Middle frontal gyrus (tissue), 1 donor: ENCODE data around the gene SELENON.

ENCODE experiments used
- DNase-seq: peaks from one replicate; pipeline ENCODE4 v3.0.0-alpha.2; 2015; ENCODE audit warnings: low spot score; ENCODE audit errors: extremely low spot score

Gene SELENON

DNA sequence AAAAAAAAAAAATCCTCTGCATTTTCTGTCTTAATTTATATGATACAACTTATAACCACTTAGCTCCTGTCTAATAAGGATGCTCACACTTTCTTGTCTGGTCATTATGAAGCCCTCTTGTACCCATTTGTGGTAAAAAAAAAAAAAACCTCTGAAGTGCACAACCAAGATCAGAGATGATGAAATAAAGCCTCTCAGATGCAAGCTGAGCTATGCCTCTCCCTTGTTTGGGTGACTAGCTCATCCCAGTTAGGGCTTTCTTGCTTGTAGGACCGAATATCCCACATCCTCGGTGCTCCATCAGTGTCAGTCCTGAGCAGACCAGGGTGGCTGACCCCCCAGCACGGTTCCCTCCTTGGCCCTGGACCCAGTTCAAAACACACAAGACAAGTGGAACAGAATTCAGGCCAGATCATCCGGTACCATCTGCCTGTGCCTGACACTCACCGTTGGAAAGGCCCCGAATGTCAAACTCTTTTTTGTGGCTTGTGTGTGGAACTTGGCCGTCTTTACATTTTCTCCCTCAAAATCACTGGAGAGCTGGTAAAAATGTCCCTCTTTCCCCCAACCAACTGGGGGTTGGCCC is 6.3 kb upstream of the SELENON start:
- no peak for DNase-seq

DNA sequence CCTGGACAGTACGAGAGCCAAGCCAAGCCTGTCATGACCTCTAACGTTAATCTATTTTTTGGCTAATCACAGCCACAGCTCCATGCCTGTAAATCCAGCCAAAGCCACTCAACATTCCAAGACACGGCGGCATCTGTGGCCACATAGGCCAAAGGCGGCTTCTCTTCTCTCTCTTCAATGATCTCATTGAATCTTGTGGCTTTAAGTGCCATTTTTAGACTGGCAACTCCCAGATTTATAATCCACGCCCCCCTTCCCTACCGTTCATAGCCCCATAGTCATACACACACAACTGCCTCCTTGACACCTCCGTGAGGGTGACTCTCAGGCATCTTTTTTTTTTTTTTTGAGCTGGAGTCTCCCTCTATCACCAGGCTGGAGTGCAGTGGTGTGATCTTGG is 5.7 kb upstream of the SELENON start:
- DNase-seq, result no peak

DNA sequence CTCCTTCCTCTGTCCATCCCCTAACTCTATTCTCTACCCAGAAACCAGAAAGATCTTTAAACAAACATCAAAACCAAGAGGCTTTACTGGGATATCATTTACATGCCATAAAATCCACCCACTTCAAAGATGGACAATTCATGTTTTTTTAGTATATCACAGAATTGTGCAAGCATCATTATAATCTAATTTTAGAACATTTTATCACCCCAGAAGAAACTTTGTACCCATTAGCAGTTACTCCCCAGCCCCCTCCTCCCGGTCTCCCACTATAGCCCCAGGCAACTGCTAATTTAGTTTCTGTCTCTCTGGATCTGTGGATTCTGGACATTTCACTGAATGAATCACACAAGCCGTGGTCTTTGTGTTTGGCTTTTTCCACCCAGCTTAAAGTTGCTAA is 4.8 kb upstream of the SELENON start:
- no peak for DNase-seq

DNA sequence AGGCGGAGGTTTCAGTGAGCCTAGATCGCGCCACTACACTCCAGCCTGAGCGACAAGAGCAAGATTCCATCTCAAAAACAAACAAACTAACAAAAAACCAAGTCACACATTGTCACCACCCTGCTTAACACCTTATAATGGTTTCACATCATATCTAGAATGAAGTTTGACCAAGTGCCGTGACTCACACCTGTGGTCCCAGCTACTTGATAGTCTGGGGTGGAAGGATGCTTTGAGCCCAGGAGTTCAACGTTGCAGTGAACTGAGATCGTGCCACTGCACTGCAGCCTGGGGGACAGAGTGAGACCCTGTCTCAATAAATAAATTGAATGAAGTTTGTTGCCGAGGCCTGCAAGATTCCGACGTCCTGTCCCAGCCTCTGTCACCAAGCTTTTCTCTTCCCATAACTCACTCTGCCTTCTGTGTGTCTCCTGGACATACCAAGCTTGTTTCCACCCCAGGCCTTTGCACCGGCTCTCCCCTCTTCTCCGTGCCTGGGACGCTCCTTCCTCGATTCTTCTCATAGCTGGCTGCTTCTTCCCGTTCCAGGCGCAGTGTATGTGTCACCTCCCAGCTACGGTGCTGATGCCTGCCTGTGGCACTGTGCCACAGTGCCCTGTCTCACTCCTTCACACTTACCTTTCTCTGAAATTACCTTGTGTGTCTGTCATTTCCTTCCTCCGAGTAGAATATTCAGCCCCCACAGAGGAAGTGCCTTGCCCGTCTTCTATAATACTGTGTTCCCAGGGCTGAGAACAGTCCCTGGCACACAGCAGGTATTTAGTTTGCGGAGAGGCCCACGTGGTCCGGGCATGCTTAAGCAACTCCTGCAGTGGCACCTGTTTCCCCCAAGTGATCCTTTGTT is 3.8 kb upstream of the SELENON start:
- no peak for DNase-seq

DNA sequence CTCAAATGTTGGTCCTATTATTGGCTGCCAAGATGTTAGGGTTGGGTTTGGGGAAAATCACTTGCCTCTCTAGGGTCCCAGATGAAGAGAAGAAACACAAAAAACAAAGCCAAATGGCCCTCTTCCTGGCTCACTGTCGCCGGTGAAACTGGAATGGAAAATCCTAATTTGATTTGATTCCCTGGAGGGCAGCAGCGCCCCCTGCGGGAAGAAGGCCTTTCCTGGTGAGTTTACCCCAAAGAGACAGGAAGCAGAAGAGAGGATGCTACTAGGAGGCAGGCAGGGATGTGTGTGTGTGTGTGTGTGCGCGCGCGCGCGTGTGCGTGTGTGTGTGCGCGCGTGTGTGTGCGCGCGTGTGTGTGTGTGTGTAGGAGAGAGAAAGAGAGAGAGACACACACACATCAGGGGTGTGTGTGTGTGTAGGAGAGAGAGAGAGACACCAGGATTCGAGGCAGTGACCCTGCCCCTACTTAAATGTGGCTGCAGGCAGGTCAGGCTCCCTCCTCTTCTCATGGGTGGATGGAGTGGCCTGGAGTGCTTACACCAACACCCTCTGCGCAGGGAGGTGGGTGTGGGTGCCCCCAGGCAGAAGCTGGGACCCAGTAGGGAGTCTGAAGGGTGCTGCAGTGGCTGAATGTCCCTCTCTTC is 3.1 kb upstream of the SELENON start:
- DNase-seq, result peak; percentile 49

DNA sequence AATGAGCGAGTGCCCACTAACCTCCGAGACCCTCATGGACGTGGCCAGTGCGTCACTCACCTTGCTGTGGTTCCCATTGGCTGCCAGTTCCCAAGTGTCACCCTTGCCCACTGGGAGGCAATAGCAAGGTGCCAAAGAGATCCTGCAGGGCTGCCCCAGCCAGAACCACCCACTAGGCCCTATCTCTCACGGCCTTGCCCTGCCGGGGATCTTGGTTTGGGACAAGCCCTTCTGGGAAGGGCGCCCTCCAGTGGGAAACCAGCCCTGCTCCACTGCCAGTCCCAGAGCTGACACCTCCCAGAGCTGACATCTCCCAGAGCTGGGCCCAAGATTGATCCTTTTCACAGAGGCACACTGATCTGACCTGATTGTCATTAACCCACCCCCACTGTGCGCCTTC is 2.1 kb upstream of the SELENON start:
- no peak for DNase-seq

DNA sequence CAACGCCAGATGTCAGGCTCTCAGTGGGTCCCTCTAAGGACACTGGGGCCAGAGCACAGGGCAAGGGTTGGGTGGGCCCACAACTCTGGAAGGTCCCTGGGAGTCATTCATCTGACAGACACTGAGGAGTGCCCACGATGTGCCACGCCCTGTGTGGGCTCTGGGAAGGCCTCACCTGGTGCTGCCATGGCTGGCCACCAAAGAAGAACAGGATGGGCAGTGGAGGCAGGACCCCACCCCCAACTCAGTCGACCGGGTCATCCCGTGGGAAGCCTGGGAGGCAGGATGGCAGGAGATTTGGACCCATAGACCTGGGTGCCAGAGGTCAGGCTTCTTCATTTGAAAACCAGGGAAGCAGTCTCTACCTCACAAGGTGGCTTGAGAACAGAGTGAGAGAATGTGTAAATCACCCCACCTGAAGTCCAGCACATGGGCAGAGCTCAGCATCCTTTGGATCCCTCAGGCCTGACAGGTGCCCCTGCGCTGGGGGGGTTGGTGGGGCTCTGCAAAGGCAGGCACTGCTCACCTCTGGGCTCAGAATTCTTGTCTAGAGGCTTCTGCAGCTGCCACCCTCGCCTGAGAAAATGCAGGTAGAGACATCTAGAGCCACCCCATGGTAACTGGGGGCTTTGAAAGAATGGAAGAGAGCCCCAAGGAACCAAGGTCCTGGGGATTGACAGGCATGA is 1.2 kb upstream of the SELENON start:
- DNase-seq, result no peak

DNA sequence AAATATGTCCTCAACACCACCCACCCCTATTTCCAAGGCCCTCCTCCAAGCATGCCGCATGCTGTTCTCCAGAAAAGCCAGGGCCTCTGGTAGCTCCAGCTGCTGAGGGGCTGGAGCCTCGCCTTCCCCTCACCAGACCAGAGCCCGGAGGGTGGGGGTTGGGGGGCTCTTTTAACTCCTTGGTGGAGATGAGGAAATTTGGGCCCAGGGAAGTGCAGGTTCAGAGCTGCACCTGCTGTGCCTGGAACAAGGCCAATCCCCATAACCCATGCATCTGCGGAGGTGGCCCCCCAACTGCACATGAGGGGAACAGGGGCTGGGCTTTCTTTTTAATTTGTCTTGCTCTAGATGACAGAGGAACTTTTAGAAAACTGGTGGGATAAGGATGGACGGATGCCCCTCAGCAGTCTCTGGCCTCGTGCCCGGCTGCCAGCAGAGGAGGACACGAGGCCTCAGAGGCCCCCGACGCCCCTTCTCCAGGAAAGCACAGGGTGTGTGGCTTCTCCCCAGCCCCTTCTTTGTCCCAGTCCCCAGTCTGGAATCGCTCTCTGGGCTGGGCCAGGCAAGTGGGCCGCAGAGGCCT is 550 bp upstream of the SELENON start:
- no peak for DNase-seq

DNA sequence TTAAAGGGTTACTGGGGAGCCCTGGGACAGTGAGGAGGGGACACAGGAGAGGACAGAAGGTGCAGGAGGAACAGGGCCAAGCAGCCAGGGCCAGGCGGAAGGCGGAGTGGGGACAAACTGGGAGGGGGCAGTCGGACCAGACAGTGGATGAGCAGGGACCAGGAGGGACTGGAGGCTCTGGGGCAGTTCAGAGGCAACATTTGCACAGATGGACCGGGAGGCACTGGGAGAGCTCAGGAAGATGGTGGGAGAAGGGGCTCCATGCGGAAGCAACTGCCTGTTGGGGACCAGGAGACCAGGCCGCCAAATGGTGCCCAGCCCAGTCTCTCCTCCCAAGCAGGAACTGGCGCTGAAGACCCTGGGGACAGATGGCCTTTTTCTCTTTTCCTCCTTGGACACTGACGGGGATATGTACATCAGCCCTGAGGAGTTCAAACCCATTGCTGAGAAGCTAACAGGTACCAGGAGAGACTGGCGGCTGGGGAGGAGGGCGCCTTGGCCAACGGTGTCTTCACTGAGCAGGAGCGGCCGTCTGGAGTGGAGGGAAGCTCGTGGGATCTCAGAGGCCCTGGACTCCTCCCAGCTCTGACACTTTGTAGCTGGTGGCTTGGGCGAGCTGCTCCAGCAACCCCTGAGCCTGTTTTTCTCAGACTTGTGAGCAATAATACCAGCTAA is 847 bp downstream of the SELENON start:
- DNase-seq, result no peak

DNA sequence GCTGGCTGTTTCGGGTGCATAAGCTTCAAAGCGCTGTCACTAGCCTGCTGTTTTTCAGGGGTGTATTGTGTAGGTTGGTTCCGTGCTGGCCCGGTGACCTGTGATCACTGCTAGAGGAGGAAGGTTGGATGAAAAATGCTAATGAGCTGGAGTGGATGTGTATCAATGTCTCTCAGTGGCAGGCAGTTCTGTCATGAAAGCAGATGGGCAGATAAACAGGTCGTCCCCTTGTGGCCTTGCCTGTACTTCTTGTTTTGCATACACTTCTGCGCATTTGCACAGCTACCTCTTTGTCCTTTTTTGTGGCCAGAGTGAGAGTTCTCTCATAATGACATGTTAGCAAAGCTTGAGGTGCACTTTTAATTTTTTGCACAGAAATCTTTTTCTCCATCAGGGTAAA is 2.9 kb downstream of the SELENON start:
- DNase-seq, result no peak

DNA sequence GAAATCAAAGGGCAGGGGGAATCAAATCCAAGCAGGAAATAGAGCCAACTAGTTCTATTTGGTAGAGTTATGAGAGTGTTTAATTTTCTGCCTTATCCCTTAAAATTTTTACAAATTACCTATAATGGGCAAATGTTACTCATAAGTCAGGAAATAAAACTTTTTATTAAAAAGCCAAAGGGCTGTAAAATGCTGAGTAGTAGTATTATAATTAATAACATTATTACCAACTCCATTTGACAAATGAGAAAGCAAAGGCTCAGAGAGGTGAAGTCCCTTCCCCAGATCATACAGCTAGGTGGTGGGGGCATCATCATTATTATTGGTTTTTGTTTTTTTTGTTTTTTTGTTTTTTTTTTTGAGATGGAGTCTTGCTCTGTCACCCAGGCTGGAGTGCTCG is 3.4 kb downstream of the SELENON start:
- no peak for DNase-seq

DNA sequence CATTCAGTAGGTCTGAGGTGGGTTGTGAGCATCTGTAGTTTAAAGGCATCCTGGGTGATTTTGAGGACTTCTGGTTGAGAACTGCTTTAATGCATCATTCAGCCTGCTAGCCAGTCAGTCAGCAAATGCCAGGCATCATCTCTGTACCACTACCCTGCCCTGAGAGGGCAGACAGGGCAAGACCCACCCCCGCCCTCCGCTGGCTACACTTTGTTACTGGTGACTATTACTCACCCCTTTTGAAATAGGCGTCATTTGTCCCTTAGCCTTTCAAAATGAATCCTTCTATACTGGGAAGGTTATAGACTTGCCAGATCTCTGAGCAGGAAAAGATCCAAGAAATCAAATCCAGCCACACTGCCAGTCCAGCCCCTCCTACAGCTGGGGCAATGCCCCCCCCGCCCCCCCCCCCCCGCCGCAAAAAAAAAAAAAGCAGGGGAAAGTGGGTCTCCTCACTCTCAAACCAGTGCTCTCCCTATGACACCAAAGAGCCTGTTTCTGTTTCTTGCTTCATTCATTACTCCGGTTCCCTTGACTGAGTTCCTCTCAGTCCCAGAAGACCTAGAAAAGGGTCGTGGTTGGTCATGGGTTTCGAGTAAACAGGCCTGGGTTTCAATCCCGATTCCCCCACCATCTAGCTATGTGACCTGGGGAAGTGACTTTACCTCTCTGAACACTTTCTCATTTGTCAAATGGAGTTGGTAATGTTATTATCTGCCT is 4.4 kb downstream of the SELENON start:
- no peak for DNase-seq

DNA sequence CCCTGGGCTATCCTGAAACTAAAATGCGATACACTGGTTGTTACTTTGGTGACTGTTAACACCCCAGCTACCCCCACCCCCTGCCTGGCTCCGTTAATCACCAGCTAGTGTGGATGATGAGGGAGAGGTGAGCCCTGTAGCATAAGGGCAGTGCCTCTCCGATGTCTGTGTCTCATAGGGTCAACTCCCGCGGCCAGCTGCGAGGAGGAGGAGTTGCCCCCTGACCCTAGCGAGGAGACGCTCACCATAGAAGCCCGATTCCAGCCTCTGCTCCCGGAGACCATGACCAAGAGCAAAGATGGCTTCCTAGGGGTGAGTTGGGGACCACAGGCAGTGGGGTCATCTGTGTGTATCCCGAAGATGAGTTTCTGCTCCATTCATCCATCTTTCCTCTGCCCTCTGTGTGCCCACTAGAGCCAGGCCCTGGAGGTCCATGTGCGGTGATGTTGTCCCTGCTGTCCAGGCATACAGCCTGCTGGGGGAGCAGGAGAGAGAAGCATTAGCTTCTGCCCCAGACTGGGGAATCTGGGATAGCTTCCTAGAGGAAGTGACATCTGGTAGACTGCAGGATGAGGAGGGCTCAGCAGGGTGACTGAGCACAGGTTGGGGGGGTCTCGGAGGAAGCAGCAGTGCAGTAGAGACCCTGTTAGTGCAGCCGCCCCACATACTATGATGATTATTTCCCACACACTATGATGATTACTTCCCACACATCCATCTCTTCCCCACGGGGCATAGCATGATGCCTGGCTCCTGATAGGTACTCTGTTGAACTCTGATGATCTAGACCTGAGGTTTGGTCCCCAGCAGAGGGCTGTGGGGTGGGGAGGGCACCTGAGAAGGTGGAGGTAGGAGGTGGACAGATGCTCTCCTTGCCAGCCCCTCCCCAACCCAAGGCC is 5.2 kb downstream of the SELENON start:
- DNase-seq, result no peak

DNA sequence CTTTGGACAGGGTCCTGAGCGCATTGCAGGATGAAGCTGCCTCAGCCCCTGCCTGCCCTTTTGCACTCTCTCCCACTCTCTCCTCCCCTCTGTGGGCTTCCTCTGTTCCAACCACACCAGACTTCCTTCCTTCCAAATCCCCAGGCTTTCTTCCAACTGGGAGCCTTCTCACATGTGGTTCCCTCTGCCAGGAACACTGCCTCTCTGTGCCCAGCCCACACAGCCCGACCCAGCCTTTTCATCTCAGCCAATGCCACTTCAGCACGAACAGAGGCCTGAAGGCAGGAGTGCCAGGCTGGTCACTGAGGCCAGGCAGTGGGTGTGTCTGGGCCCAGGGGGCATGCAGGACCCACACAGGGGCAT is 5.9 kb downstream of the SELENON start:
- peak; percentile 61 for DNase-seq

DNA sequence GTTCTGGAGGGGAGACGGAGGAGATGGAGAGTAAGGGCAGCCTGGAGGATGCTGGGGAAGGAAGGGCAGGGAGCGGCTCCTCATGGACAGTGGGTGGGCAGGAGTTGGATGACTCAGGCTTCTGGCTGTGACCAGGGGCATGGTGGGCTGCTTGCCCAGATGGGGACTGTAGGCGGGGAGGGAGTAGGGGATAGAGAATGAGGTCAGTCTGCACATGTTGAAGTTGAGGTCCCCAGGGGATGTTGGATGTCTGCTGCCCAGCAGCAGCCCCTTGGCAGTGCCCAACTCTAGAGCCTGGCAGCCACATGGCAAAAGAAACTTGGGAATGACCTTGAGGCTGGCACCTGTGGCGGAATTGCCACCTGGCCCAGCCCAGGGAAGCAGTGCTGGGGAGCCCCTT is 6.4 kb downstream of the SELENON start:
- no peak for DNase-seq

DNA sequence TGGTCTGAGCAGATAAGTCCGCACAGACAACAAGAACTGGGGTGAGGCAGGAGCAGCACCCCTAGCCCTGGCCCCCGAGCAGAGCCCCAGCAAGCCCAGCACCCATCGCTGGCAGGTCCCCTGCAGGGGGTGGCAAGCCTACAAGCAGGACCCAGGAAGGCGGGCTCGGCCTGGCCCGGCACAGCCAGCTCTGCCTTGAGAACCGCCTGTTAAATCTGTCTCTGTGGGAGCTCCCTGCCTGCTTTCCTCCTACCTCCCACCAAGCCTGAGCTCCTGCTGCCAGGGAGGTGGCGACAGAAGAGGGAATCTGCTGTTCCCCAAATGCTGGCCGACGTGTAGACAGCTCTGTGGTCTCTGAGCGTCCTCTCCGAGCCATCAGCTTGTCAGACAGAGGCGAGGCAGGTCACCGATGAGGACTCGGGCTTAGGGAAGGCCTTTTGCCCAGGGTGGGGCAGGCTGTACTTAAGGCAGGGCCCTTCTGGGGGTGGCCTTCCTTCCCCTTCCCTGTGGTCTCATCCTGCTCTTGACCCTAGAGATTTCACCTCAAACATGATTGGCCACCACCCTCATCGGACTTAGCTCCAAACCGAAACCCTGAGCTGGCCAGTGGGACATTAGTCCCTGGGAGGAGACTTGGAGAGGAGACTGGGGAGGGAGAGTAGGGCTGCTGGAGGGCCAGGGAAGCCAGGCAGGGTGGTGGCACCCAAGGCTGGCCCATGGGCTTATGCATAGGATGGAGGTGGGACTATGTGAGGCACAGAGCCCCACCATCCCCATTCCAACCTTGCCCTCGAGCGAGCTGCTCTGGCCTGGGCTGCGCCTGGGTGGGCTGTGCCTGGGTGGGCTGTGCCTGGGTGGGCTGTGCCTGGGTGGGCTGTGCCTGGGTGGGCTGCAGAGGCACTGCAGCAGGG is 7.7 kb downstream of the SELENON start:
- DNase-seq, result peak; percentile 31

DNA sequence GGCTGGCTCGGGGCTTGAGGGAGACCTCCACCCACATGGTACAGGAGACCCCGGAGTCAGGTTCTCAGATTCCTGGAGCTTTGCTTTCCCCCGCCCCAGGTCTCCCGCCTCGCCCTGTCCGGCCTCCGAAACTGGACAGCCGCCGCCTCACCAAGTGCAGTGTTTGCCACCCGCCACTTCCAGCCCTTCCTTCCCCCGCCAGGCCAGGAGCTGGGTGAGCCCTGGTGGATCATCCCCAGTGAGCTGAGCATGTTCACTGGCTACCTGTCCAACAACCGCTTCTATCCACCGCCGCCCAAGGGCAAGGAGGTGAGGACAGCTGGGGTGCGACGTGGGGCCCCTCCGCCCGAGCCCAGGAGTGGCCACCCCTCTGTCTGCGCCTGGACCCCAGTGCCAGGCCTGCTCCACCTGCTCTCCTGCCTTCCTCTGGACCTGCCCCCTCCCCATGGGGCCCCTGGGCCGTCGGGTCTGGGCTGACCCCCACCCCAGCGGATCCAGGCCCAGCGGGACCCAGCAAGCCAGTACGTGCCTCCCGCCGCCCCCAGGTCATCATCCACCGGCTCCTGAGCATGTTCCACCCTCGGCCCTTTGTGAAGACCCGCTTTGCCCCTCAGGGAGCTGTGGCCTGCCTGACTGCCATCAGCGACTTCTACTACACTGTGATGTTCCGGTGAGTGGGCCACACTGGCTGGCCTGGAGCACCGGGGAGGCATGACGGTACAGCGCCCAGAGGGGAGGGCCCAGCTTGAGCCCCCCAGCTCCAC is 8.7 kb downstream of the SELENON start:
- DNase-seq, result no peak
